ENCODE results near the gene RPL22L1. TPM values are rescaled to one million over a fixed set of nuclear protein-coding genes. Genes with fewer than 3 reads are reported as not detected.
A peak's percentile ranks its signal among the peaks of the same experiment; 100 is the strongest.

RPL22L1 gene
- polyA plus RNA-seq, 1 of the 3 experiments (the other 2 are of a cell fraction): 80.9 TPM

GRCh38 chr3:170907637-170908234 is 37.7 kb upstream of the RPL22L1 start:
- Histone ChIP-seq H3K9me3 (no peaks in the 10 kb centered on the region), H3F3A (replicated peaks; ENCODE audit: insufficient read depth) (no peaks in the 10 kb centered on the region), H4K20me1 (ENCODE audit: insufficient read depth) (no peaks in the 10 kb centered on the region), H3K9me2 (no peaks in the 10 kb centered on the region), H3K9ac (peak overlapping the region; percentile 77), H3K4me2 (peak overlapping the region; percentile 90), H3K79me2 (ENCODE audit: insufficient read depth) (peaks cover 33% of the 10 kb centered on the region), H3K4me3 (ENCODE audit: low read depth in 2 of 2, low read length in 1 of 2) (peak overlapping the region; percentile 83 to 85), H3K4me1 (ENCODE audit: control insufficient read depth in 1 of 2, insufficient read depth in 2 of 2, low read depth in 1 of 2, low read length in 1 of 2) (peaks cover 9 to 17% of the 10 kb centered on the region in 2 experiments; a peak in 3 of 4 replicates), H3K36me3 (replicated peaks in 1 of 2; ENCODE audit: control insufficient read depth in 1 of 2, insufficient read depth in 2 of 2, low read length in 1 of 2) (peaks cover 0 to 26% of the 10 kb centered on the region in 2 experiments), H2AFZ (ENCODE audit: low read depth) (peak overlapping the region; percentile 91), H3K27ac (ENCODE audit: low read depth in 2 of 2, low read length in 1 of 2) (peak overlapping the region; percentile 73 to 86), H3K27me3 (ENCODE audit: insufficient read depth) (no peaks in the 10 kb centered on the region)
- DNase-seq: no peak
- CTCF ChIA-PET: interaction anchor here (0.8 to 2.2 kb wide), 3 partner anchors 19 to 96 kb away, joined by 3 to 8 read pairs (median 6); no protein-coding TSS in a partner anchor
- TF ChIP-seq, protein P1, sequence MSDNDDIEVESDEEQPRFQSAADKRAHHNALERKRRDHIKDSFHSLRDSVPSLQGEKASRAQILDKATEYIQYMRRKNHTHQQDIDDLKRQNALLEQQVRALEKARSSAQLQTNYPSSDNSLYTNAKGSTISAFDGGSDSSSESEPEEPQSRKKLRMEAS (IDR thresholded peaks at IDR 0.05; ENCODE audit: low read depth): peak; percentile 33; the same call in 1 of the 2 replicates
- TF ChIP-seq SMC3 (IDR thresholded peaks at IDR 0.05; ENCODE audit: low read depth, low read length) (no peak), MXI1 (IDR thresholded peaks at IDR 0.05; ENCODE audit: low read depth, low read length) (peak; percentile 47; the same call in 1 of the 2 replicates), NRF1 (IDR thresholded peaks at IDR 0.05; ENCODE audit: low read depth, low read length) (no peak), CHD2 (IDR thresholded peaks at IDR 0.05; ENCODE audit: low read length, partially characterized antibody) (no peak), FOXM1 (IDR thresholded peaks at IDR 0.05; ENCODE audit: low read depth) (no peak), GATA2 (CRISPR knock-in tag; IDR thresholded peaks at IDR 0.05) (no peak), JUND (IDR thresholded peaks at IDR 0.05) (no peak), SIN3A (IDR thresholded peaks at IDR 0.05; ENCODE audit: borderline replicate concordance, low read depth, low read length) (no peak)
- POLR2A ChIA-PET: interaction anchor here (1.2 to 2.7 kb wide), 2 partner anchors 18 to 38 kb away, joined by 5 to 17 read pairs; partner anchors contain the start of gene RPL22L1
- 5% methylated on average over 26 of the region's 33 CpGs for WGBS (ENCODE audit: low lambda C conversion rate)

DNA sequence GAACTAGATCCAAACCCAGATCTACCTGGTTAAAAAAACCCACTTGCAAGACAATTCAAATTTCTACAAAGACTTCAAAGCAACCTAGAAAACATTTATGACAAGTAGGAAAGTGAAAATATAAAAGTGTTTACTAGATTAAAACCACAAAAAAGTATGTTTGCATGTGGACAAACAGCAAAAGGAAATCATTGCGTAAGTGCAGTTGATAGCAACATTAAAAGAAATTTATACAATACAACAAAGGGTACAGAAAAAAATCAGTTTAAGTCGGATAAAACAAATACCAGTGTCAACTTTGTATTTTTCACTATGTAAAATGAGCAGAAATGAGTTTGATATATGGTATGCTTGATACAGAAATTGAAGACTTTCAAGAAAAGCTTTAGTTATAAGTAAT is 35.9 kb upstream of the RPL22L1 start:
- Histone ChIP-seq H3K79me2 (ENCODE audit: insufficient read depth) (peaks cover 33% of the 10 kb centered on the region), H2AFZ (ENCODE audit: low read depth) (no peak overlapping the region), H3K9me2 (no peaks in the 10 kb centered on the region), H3K9me3 (no peaks in the 10 kb centered on the region), H3K4me1 (ENCODE audit: control insufficient read depth in 1 of 2, insufficient read depth in 2 of 2, low read depth in 1 of 2, low read length in 1 of 2) (peaks cover 9 to 17% of the 10 kb centered on the region in 2 experiments; a peak in 3 of 4 replicates), H4K20me1 (ENCODE audit: insufficient read depth) (no peaks in the 10 kb centered on the region), H3K4me3 (ENCODE audit: low read depth in 2 of 2, low read length in 1 of 2) (no peak overlapping the region), H3K27me3 (ENCODE audit: insufficient read depth) (no peaks in the 10 kb centered on the region), H3K36me3 (replicated peaks in 1 of 2; ENCODE audit: control insufficient read depth in 1 of 2, insufficient read depth in 2 of 2, low read length in 1 of 2) (peaks cover 0 to 28% of the 10 kb centered on the region in 2 experiments), H3K27ac (ENCODE audit: low read depth in 2 of 2, low read length in 1 of 2) (no peak overlapping the region), H3K4me2 (peak overlapping the region; percentile 90), H3F3A (replicated peaks; ENCODE audit: insufficient read depth) (no peaks in the 10 kb centered on the region), H3K9ac (no peak overlapping the region)
- WGBS (ENCODE audit: low lambda C conversion rate): 95% methylated on average over 2 of the region's 2 CpGs
- ChIA-PET CTCF (no interaction called here), POLR2A (no interaction called here)
- DNase-seq: no peak
- no peak for TF ChIP-seq GABPA (IDR thresholded peaks at IDR 0.05; ENCODE audit: low read depth)
- TF ChIP-seq SMC3 (IDR thresholded peaks at IDR 0.05; ENCODE audit: low read depth, low read length): no peak
- TF ChIP-seq GATA2 (CRISPR knock-in tag; IDR thresholded peaks at IDR 0.05): no peak
- no peak for TF ChIP-seq FOXJ3 (CRISPR knock-in tag; IDR thresholded peaks at IDR 0.05)
- no peak for TF ChIP-seq CHD2 (IDR thresholded peaks at IDR 0.05; ENCODE audit: low read length, partially characterized antibody)
- no peak for TF ChIP-seq EZH2phosphoT487 (IDR thresholded peaks at IDR 0.05; ENCODE audit: borderline replicate concordance, low read depth)
- TF ChIP-seq TAF1 (IDR thresholded peaks at IDR 0.05; ENCODE audit: borderline replicate concordance, low read depth, low read length): no peak
- no peak for TF ChIP-seq RAD21 (IDR thresholded peaks at IDR 0.05; ENCODE audit: low read length)
